Thoracic aorta endothelial cell (primary cell): Measurements from ENCODE around the gene CFAP299. TPM values are rescaled to one million over a fixed set of nuclear protein-coding genes. Genes with fewer than 3 reads are reported as not detected.

Experiments
- total RNA-seq: library from RNA; depleted of rRNA; stranded (reverse); fragments of >200 nt; gene quantifications from 2 replicates; pipeline ENCODE4 v1.2.3, GENCODE V29; 2012

CFAP299 gene
- not detected in 2 replicates for total RNA-seq

DNA sequence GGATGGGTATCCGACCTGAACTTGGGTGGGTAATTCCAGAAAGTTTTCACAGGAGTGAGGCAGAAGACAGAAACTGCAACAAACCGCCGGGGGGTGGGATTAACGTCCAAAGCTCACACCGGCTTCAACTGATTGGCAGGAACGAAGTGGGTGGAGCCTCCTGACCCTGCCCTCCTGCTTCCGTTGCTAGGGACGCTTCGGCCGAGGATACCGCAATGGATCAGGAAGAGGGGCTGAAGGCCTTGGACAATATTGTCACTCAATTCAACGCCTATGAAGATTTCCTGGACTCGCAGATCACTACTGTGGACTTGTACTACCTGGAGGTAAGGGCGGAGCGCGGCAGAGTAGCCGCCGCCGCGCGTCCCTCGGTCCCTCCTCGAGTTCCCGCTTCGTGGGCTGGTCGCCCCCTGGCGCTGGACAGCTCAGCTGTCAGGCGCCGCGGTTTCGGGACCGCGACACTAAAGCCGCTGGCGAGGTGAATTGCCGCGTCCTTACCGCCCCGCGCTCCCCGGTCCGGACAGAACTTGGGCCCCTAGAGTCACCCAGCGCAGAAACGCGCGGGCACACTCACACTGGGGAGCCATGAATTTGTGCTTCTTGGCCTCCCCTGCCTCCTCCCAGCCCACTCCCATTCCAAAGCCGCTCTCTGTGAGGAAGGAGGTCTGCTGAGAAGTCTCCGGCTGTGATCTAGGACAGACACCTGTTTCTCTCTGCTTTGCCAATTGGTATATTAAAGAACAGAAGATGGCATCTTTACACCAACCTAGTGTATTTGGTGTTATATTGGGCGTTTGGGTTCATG, at the start of gene CFAP299:
Gene CFAP299 (plus strand): TSS at position 177 of the 805 bp plus-strand sequence.

Other genes starting within 250 kb of the CFAP299 start
- gene PRDM8, start 138.2 kb upstream of the CFAP299 start, total RNA-seq: 0.50 and 0.66 TPM in 2 replicates
- 0.86 and 1.6 TPM in 2 replicates for gene FGF5, start 69.1 kb upstream of the CFAP299 start, total RNA-seq